Left lobe of liver (tissue), 2 donors: ENCODE results near the gene NOVA2. TPM values are rescaled to one million over a fixed set of nuclear protein-coding genes. Genes with fewer than 3 reads are reported as not detected.

Experiments
- ATAC-seq: fragments of 200-7000 bp; cut with Tn5 transposase; one replicate; pipeline ENCODE4 v1.9.1; 2020; ENCODE audit warnings: mild to moderate bottlenecking, moderate library complexity
- DNase-seq: peaks from one replicate; pipeline ENCODE4 v3.0.0-alpha.2; 2020; ENCODE audit warnings: low spot score
- total RNA-seq: library from RNA; stranded (reverse); gene quantifications from one replicate; pipeline ENCODE4 v1.2.1, GENCODE V29; 2021
- donor health status: DM: no; HTN: no; CAD: no; lungs with moderate emphysema.
- donor health status: DM: no; HTN: yes; CAD: no.

The NOVA2 gene
- total RNA-seq, 1 donor from 2014 or later = 2.0 TPM

GRCh38 chr19:45967246-45967645 is 6.4 kb downstream of the NOVA2 start:
- DNase-seq = no peak
- no peak for ATAC-seq

DNA sequence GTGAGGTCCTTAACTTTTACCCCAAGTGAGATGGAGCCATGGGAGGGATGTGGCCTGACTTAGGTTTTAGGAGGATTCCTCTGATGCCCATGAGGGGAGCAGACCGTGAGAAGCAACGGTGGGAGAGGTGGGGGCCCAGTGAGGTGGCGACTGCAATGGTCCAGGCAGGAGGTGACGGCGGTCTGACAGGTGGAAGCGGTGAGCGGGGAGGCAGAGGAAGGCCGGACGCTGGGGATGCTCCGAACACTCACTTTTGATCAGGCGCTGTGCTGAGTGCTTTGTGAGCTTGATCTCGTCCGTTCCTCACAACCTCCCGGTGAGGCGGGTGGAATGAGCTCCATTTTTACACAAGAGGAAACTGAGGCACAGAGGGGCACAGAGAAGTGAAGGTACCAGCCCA is 11.6 kb downstream of the NOVA2 start:
- no peak for ATAC-seq
- DNase-seq = no peak

DNA sequence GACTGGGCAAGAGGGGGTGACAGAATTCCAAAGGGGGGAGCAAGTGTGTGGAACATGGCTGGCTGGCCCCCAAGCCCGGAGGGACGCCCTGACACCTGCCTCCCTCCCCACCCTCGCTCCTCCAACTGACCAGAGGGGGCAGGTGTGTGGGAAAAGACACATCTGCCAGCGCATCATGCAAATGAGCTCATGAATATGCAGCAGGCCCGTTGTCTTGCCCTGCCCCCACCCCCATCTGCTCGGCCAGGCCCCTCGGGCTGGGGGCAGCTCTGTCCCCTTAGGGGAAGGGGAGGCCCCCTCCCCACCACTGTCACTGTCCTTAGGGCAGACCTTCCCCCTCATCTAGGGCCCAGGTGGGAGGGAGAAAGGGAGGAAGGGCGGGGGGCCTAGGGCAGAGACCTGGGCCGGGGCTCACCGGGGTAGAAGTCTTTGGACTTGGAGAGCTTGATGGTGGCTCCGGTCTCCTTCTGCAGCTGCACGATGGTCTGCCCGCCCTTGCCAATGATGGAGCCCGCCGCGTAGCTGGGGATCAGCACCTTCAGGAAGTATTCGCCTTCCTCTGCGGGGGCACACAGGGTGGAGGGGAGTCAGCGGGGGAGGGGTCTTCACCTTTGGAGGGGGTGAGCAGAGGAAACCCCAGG is 12.9 kb downstream of the NOVA2 start:
- DNase-seq (no peak), ATAC-seq (no peak)

- DNase-seq = no peak
- no peak for ATAC-seq
These were observed 14.1 kb downstream of the NOVA2 start for GRCh38 chr19:45959517-45960025.

- DNase-seq (no peak), ATAC-seq (no peak)
These were observed 14.7 kb downstream of the NOVA2 start for GRCh38 chr19:45958769-45959516.

GRCh38 chr19:45958320-45958719 is 15.3 kb downstream of the NOVA2 start:
- ATAC-seq (no peak), DNase-seq (no peak)

DNA sequence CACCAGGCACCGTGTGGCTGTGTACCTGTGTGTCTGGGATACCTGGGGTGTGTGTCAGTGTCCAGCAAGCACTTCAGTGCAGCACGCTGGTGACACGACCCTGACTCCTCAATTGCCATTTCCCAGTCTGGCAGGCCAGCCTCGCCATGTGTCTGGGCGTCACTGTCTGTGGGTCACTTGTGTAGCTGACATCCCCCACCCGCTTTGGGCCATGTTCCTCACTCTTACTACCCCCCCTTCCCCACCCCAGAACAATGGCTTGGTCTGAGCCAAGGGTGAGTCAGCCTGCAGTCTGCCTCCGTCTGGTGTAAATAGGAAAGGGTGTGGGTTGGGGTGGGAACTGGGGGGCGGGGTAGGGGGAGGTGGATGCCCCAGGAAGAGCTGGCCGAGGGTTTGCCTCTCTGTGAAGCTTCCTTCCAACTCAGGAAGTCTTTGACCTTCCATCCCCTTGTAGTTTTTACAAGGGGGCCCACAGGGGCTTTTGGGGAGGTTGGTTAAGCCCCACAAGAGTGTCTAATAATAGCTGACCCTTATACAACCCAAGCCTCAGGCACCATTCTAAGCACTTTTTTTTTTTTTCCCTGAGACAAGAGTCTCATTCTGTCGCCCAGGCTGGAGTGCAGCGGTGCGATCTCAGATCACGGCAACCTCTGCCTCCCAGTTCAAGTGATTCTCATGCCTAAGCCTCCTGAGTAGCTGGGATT is 17.6 kb downstream of the NOVA2 start:
- DNase-seq (no peak), ATAC-seq (peak; percentile 62)

- no peak for ATAC-seq
- DNase-seq = no peak
These were observed 19.5 kb downstream of the NOVA2 start for GRCh38 chr19:45954156-45954555.

GRCh38 chr19:45953676-45954075 is 20.0 kb downstream of the NOVA2 start:
- DNase-seq (no peak), ATAC-seq (no peak)

DNA sequence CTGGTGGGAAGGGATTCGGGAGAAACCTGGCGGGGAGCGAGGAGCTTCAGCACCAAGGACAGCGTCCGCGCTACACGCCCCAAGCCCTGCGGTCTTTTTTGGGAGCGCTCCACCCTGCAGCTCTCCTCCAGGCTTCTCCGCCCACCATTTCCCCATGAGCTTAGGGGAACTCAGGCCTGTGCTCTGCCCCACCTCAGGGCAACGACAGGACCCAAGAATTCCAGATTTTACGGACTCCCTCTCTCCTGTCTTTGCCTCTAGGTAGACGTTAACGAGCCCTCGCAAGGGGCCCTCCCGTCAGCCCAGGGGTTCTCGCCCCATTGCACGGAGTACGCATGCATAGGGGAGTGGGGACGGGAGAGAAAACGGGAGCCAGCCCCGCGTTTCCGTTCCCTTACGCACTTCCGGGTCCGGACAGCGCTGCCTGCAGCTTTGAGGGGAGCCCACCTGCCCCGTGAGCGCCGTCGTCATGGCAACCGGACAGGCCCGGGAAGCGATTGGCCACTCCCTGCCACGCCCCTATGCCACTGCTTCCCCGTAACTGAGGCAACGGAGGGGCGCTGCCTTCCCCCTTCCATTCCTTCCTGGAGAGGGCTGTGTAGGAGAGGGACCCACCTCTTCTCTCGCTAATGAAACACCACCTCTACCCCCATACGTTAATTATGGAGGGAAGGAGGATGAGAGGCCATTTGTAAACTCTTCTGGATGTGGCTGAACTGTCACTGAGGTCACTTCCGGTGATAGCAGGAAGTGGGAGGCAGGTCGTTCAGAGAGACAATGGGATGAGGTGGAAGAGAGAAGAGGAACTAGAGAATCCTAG is 20.8 kb downstream of the NOVA2 start:
- DNase-seq = no peak
- peak; percentile 76 for ATAC-seq

DNA sequence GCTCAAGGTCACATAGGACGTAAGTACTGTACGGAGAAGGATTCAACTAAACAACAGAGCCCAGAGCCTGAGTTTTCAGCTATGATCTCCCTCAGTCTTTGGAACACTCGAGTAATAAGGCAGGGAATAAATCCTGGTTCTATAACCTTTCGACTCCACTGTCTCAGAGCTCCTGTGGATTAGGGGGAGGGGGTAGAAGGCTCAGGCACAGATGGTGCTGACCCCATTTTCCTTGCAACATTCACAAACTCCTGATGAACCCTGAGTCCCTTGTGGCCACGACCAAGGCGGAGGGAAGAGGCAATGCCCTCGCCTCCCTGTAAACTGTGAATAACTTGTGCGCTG is 21.4 kb downstream of the NOVA2 start:
- DNase-seq (no peak), ATAC-seq (no peak)

DNA sequence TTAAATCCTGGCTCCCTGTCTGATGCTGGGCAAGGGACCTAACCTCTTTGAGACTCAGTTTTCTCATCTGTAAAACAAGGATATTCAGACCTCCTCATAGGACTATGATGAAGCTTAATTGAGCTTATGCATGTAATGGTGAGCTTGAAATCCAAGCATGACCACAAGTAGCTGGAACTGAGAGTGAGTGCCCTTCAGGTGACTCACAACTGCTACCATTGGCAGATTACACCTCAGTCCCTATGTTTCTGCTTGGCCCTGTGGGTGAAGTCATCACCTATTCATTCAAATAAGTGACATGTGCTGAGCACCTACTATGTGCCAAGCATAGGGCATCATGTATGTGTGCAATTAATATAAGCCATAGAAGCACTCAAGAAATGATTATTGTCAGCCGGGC is 25.7 kb downstream of the NOVA2 start:
- DNase-seq (no peak), ATAC-seq (no peak)

- DNase-seq (no peak), ATAC-seq (no peak)
These were observed 33.2 kb downstream of the NOVA2 start for GRCh38 chr19:45940515-45940805.

DNA sequence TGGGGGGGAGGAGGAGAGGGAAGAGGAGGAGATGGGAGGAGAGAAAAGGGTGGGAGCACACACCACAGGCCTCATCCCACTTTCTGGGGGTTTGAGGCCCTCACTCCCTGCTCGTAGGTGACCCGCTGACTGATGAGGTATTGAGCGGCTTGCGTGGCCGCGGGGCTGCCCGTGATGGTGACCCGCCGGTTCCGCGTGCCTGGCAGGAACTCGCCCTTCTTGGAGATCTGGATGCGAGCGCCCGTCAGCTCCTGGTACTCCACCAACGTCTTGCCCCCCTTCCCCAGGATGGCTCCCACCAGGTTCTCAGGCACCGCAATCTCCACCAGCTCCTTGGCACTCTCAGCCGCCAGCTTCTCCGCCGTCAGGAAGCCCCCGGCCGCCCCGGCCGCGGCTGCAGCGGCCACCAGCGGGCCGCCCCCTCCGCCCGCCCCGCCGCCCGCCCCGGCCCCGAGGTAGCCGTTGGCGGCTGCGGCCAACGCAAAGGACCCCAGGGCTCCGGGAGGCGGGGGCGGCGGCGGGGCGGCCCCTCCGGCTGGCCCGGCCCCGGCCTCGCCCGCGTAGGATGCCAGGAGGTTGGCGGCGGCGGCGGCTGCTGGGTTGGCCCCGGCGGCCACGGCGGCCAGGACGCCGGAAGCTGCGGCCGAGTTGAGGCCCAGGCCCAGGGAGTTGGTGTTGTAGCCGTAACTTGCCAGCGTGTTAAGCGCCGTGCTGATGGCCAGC is 33.7 kb downstream of the NOVA2 start:
- ATAC-seq (no peak), DNase-seq (no peak)

DNA sequence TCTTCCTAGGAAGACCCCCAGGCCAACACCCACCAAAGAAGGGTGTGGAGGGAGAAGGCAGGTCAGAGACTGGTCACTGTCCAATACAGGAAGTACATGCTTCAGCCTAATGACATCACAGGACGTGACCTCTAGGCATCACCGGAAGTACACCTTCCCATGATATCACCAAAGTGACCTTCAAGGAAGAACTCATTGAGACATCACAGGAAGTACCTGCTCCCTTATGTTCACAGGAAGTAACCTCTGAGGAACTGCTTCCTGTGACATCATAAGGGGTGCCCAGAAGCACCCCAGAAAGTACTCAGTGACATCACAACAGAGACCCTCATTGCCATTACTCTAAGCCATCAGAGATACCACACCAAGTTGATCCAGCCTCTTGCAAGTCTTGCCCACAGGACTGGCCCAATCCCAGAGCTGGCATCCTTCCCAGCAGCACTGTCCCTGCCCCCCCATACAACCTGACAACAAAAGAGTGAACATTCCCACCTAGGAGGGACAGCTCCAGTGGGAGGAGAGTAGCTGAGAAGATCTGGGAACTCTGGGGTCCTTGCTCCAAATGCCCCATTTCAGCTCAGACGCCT is 34.8 kb downstream of the NOVA2 start:
- no peak for DNase-seq
- no peak for ATAC-seq

- DNase-seq = no peak
- ATAC-seq = no peak
These were observed 38.4 kb downstream of the NOVA2 start for GRCh38 chr19:45935267-45935666.

GRCh38 chr19:45934551-45935230 is 39.0 kb downstream of the NOVA2 start:
- DNase-seq (no peak), ATAC-seq (no peak)

DNA sequence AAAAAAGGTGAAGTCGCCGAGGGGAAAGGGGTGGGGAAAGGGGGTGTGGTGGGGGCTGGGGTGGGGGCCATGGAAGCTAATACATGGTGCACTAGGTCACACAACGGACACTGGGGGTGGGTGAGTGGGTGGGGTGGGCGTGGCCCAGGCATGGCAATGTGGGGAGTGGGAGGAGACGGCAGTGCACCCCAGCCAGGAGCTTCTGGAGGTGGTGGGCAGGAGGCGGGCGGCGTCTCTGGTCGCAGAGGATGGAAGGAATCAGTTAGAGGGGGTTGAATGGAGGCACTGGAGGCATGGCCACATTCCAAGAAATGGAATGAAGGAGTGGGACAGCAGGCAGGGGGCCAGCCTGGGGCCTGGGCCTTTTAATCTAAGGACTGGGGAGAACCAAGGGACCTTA is 39.9 kb downstream of the NOVA2 start:
- no peak for DNase-seq

GRCh38 chr19:45931055-45931454 is 42.6 kb downstream of the NOVA2 start:
- DNase-seq = no peak
- ATAC-seq = no peak

More for the DNA sequence above, 39.9 kb downstream of the NOVA2 start:
- ATAC-seq = no peak

DNA sequence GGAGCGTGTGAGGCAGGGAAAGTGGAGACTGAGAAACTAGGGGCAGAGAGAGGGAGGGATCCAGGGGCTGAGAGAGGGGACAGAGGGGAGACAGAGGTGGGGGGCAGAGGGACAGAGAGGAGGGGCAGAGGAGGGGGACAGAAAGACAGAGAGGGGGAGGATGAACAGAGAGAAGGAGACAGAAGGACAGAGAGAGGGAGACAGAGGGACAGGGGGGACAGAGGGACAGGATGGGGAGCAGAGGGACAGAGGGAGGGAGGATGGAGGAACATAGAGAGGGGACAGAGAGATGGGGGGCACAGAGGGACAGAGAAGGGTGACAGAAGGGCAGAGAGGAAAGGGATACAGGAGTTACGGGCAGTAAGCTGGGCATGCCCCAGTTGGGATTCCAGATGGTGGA is 44.4 kb downstream of the NOVA2 start:
- DNase-seq = no peak
- ATAC-seq = no peak
